ENCODE results near the gene COPG1.

COPG1 gene

DNA sequence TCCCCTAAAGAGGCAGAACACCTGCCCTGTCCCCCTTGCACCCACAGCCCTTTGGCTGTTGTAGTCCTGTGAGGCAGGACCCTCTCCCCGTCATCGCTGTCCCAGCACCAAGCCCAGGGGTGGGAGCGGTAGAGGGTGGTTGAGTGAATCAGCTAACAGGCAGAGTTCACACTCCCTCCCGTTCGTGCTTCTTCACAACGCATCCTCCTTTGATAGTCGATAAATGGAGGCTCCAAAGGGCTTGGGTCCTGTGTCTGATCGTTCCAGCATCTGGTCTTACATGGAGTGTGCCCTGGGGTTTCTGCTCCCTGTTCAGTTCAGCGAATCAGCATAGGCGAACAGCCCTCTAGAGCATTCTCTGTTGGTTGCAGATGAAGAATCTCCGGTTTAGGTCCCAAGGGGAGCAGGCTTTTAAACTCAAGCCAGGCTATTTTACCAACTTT, 28.4 kb downstream of the COPG1 start:
- H3K27me3 ChIP-seq (ENCODE audit: insufficient read depth, low read depth, severe bottlenecking): no peaks in the 10 kb centered on the region
- peaks cover 47% of the 10 kb centered on the region for H3K36me3 ChIP-seq
- peak overlapping the region; percentile 87; the same call in 1 of the 2 replicates for H3K4me3 ChIP-seq (ENCODE audit: low read depth, low read length)
- H3K9me3 ChIP-seq (ENCODE audit: severe bottlenecking): no peaks in the 10 kb centered on the region
- no peak for DNase-seq
- TF ChIP-seq, protein P1, sequence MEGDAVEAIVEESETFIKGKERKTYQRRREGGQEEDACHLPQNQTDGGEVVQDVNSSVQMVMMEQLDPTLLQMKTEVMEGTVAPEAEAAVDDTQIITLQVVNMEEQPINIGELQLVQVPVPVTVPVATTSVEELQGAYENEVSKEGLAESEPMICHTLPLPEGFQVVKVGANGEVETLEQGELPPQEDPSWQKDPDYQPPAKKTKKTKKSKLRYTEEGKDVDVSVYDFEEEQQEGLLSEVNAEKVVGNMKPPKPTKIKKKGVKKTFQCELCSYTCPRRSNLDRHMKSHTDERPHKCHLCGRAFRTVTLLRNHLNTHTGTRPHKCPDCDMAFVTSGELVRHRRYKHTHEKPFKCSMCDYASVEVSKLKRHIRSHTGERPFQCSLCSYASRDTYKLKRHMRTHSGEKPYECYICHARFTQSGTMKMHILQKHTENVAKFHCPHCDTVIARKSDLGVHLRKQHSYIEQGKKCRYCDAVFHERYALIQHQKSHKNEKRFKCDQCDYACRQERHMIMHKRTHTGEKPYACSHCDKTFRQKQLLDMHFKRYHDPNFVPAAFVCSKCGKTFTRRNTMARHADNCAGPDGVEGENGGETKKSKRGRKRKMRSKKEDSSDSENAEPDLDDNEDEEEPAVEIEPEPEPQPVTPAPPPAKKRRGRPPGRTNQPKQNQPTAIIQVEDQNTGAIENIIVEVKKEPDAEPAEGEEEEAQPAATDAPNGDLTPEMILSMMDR (IDR thresholded peaks at IDR 0.05; ENCODE audit: low read depth, low read length): no peak
- H3K27ac ChIP-seq: peak overlapping the region; percentile 85

DNA sequence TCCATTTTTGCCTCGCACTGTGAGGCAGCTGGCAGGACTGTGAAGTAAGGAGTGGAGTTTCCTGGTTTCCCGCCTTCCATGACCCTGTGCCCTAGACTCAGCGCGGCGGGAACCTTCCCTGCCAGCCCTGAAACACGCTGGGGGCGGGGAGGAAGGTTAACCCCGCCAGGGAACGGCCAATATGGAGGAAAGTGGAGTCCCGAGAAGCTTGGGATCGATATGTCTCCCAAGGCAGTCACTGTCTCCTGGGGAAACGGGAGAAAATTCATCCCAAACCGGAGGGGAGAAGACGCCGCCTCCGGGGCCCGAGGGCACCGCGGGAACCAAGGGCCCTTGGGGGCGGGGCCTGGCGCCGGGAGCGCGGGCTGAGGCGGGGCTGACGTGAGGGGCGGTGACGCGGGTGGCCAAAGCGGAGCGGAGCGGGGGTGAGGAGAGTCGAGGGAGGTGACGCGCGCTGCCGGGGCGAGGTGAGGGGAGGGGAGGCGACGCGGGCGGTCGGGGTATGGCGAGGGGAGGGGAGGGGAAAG, 29.1 kb downstream of the COPG1 start, which contains the start of gene HMCES:
Gene HMCES (plus strand): TSS at position 432 of the 527 bp plus-strand sequence. CDS start 863 bp downstream, outside the sequence.
- Histone ChIP-seq H3K4me3 (ENCODE audit: low read depth, low read length) (peak within 1 kb of the TSS; percentile 87), H3K9me3 (ENCODE audit: severe bottlenecking) (no peaks in the 10 kb centered on the region), H3K27ac (peak within 1 kb of the TSS; percentile 85), H3K36me3 (peaks cover 42% of the 10 kb centered on the region), H3K27me3 (ENCODE audit: insufficient read depth, low read depth, severe bottlenecking) (no peaks in the 10 kb centered on the region)
- TF ChIP-seq, protein P1 (IDR thresholded peaks at IDR 0.05; ENCODE audit: low read depth, low read length): no peak
- peak; percentile 96 for DNase-seq

DNA sequence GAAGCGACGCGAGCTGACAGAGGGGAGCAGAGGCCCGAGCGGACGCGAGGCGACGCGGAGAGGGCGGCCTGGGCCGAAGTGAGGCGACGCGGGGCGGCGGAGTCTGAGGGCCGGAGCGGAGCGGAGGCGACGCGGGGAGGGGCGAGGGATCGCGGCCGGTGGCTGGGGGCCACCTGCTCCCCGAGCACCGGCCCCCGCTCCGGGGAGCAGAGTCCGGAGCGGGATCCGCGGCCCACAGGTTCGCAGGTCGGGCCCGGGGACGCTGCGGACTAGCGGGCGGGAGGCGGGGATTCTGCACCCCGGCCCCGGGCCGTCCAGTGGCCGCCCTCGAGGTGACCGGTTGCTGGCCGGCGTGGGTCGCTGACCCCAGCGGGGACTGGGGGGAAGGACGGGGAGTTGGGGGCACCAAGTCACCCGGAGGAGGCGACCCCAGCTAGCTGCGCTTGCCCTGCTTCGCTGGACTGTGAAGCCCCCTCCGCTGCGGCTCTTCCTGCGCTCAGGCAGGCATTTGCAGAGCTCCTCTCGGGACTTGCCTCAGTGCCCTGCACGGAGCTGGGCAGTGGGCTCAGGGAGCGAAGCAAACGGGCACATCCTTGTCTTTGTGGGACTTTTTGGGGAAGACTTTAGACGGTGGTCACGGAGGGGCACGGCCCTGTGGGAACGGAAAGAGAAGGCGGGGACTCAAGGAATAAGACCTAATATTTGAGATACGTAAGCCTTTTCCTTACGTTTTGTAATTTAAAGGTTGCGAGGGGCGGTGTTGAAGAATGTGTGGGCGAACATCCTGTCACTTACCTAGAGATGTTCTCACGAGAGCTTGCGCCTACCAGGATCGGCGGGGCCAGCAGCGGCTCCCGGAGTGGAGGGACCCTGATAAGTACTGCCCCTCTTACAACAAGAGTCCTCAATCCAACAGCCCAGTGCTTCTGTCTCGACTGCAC, 29.8 kb downstream of the COPG1 start:
- peak; percentile 16 for DNase-seq
- H3K36me3 ChIP-seq: peaks cover 40% of the 10 kb centered on the region
- TF ChIP-seq, protein P1 (IDR thresholded peaks at IDR 0.05; ENCODE audit: low read depth, low read length): no peak
- H3K27me3 ChIP-seq (ENCODE audit: insufficient read depth, low read depth, severe bottlenecking): no peaks in the 10 kb centered on the region
- no peaks in the 10 kb centered on the region for H3K9me3 ChIP-seq (ENCODE audit: severe bottlenecking)
- peak overlapping the region; percentile 85 for H3K27ac ChIP-seq
- H3K4me3 ChIP-seq (ENCODE audit: low read depth, low read length): peak overlapping the region; percentile 87

DNA sequence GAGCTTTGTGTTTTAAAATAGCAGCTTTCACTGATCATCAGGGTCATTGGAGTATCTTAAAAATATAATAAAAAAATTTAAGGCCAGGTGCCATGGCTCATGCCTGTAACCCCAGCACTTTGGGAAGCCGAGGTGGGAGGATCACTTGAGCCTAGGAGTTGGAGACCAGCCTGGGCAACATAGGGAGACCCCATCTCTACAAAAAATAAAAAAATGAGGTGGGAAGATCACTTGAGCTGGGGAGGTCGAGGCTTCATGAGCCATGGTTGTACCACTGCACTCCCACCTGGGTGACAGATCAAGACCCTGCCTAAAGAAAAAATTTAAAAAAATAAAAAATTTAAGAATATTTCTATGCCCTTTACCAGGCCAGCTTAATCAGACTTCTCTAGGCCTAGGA, 30.8 kb downstream of the COPG1 start:
- Histone ChIP-seq H3K27ac (no peak overlapping the region), H3K4me3 (ENCODE audit: low read depth, low read length) (peak overlapping the region; percentile 87), H3K36me3 (peaks cover 31% of the 10 kb centered on the region), H3K9me3 (ENCODE audit: severe bottlenecking) (no peaks in the 10 kb centered on the region), H3K27me3 (ENCODE audit: insufficient read depth, low read depth, severe bottlenecking) (no peaks in the 10 kb centered on the region)
- TF ChIP-seq, protein P1 (IDR thresholded peaks at IDR 0.05; ENCODE audit: low read depth, low read length): no peak
- DNase-seq: no peak

DNA sequence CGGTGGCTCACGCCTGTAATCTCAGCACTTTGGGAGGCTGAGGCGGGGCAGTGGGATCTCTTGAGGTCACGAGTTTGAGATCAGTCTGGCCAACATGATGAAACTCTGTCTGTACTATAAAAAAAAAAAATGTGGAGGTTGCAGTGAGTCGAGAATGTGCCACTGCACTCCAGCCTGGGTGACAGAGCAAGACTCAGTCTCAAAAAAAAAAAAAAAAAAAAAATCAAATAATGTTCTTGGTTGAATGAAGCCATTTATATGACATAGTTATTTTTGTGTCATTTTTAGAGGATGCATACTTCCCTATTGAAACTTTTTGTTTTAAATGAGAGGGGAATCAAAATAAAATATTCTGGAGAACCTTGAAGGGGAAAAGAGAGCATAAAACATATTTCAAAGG, 32.3 kb downstream of the COPG1 start:
- H3K4me3 ChIP-seq (ENCODE audit: low read depth, low read length): no peak overlapping the region
- TF ChIP-seq, protein P1 (IDR thresholded peaks at IDR 0.05; ENCODE audit: low read depth, low read length): no peak
- no peak for DNase-seq
- H3K27me3 ChIP-seq (ENCODE audit: insufficient read depth, low read depth, severe bottlenecking): no peaks in the 10 kb centered on the region
- H3K36me3 ChIP-seq: peaks cover 20% of the 10 kb centered on the region
- no peak overlapping the region for H3K27ac ChIP-seq
- no peaks in the 10 kb centered on the region for H3K9me3 ChIP-seq (ENCODE audit: severe bottlenecking)

Measured in WERI-Rb-1 (cell line).